HG03066 (cell line): ENCODE measurements around the gene TARP.
A peak's percentile ranks its signal among the peaks of the same experiment; 100 is the strongest.

Experiments
- ATAC-seq: cut with Tn5 transposase; IDR thresholded peaks from one replicate; pipeline ENCODE4 v1.9.1; 2021; ENCODE audit warnings: low read depth; ENCODE audit not compliant: unreplicated experiment

The TARP gene

DNA sequence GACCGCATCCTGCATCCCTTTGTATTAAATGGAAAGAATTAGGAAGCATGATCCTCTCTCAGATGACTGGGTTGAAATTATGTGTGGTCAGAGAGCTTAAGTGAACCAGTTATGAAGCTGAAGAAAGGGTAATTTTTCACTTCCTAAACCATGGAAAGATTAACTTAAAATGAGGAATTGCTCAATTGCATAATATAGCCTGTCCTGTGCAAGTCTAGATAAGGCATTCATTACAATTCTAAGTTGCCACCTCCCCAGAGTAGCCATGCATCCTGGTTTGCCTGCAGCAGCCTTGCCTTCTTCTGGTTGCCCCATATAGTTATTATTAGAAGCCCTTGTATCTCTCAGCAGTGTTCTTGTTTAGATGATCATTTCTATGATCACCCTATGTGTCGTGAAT lies 50.1 kb downstream of the TARP start:
- no peak for ATAC-seq

DNA sequence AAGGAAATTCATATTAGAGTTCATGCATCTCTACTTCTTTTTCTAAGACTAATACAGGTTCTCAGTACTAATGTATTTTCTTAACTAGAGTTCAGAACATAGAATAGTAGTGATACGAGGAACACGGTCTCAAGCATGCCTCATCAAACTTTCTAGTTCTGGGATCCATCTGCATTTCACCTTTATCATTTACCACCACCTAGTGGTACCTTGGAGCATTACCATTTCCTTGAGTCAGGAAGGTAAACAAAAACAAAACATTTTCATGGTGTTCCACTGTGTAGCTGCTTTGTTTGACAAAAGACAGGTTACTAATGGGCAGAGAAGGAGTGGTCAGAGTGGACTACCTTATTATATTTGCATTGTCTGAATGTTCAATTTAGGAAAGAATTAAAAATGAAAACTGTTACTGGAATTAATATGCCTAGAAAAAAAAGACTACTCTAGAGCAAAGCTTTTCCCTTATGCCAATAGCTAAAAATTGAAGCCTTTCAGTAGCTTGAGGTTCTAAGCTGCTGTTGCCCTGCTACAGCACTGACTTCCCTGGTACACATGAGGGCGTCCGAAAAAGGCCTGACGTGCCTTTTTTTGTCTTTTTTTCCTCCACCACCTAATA lies 50.8 kb downstream of the TARP start:
- ATAC-seq, result no peak

DNA sequence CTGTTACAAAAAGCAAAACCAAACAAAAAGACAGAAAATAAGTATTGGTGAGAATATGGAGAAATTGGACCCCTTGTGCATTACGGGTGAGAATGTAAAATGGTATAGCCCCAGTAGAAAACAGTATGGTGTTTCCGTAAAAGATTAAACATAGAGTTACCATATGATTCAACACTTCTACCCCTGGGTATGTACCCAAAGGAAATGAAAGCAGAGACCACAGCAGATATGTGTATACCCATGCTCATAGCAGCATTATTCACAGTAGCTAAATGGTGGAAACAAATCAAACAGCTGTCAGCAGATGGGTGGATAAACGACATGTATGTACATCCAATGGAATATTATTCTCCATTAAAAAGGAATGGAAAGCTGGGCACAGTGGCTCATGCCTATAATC lies 53.0 kb downstream of the TARP start:
- ATAC-seq, result peak; percentile 45

DNA sequence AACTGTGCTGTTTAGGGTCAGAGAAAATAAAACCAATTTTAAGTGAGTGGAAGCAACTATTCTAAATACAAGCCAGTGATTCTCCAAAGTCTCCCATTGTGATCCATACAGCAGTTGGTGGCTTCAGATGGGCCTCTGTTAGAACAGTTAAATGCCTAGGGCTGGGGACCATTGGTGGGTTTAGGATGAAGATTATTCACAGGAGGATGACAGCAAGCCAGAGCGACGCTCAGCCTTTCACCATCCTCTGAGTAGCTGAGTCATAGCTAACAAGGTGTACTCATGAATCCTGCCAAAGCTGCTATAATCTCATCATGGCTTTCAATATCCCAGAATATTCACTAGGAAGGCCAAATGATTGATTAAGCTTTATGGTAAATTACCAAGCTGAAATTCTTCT lies 55.8 kb downstream of the TARP start:
- ATAC-seq, result no peak

DNA sequence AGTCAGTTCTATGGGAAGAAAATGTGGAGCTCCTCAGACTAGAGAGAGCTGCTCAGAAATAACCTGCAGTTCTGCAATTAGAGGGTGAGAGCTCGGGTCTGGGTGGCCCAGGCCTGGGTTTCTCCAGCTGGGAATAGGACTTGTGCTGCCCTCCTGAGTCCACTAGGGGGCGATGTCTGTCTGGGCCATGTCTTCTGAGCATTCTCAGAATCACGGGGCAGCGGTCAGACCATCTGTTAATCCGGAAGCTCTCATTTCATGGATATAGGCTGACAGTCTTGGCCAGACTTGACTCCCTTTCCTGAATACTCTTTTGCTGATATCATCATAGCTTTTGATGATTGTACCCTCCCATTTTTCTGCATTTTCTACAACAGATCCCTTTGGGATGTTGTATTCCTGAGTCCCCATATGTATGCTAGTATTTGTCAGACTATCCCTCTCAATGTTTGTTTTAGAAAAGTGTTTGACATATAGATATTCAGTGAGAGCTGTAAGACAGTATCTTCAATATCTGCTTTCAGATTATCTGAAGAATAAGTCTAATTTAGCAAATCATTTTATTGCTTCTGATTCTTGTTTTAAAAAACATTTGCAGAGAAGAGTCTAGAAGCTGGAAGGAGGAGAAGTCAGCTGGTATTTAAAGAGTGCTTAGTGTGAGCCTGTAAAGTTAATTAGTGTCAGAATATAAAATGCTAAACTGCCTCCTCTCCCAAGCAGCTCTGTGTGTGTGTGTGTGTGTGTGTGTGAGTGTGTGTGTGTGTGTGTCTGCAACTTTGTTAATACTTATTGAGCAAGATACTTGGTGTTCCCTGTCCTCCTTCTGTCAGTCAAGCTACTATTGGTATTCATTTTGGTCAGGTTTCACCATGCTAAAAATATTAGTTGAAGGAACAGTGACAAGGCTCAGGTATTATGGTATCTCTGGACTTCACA lies 57.4 kb downstream of the TARP start:
- ATAC-seq, result peak; percentile 87

DNA sequence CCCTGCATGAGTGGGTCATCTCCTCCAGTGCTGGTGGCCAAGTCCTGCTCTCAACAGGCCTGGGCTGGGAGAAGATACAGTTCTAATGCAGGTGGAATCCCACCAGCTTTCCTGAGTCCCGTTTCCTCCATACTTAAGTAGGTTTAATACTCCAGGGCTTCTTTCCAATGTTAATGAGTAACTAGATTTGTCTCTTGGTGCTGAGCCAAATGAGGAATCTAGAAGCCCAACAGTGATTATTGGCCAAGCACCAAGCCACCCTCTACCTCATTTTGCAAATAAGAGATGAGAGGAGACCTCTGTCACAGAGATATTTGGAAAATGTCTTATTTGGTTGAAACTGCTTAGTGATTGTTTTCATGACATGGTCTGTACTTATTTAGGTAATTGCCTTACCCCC lies 58.3 kb downstream of the TARP start:
- no peak for ATAC-seq

DNA sequence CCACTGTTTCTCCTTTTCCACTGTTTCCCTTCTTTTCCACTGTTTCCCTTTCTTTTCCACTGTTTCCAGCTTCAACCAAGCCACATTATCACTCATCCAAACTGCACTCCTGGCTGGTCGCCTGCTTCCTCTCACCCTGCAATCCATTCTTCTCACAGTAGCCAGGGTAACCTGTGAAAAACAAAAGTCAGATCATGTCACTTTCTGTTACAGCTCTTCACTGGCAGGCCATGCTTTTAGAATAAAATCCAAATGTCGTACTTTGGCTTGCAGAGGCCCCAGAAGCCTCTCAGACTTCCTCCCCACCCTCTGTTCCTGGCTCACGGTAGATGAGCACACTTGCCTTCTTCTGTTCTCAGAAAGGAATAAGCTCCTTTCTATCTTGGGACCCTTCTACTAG lies 61.5 kb downstream of the TARP start:
- no peak for ATAC-seq

DNA sequence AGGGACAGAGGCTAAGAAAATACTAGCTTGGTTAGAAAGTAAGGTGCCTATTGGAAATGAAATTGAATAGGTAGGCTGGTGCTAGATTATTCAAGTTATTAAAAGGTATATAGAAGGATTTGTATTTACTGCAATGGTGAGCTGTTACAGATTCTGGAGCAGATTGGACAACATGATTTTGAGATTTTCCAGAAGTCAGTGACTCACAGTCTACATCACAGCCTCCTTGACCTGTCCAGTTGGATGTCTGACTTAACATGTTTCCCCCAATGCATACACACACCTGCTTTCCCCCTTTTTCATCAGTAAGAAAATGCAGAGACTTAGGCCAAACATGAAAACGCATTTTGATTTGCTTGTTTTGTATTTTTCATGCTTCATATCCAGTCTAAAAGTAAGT lies 62.0 kb downstream of the TARP start:
- no peak for ATAC-seq
